GM19395 (cell line): ENCODE measurements around the gene CREB1.
A peak's percentile ranks its signal among the peaks of the same experiment; 100 is the strongest.
"Not testable (repeated sequence)": the region's sequence is repeated elsewhere in the genome, so short reads cannot be mapped to it uniquely, and the experiment has no call there.

Experiments used
- ATAC-seq: cut with Tn5 transposase; IDR thresholded peaks from one replicate; pipeline ENCODE4 v1.9.1; 2021; ENCODE audit warnings: mild to moderate bottlenecking, moderate library complexity; ENCODE audit not compliant: unreplicated experiment

Gene CREB1

DNA sequence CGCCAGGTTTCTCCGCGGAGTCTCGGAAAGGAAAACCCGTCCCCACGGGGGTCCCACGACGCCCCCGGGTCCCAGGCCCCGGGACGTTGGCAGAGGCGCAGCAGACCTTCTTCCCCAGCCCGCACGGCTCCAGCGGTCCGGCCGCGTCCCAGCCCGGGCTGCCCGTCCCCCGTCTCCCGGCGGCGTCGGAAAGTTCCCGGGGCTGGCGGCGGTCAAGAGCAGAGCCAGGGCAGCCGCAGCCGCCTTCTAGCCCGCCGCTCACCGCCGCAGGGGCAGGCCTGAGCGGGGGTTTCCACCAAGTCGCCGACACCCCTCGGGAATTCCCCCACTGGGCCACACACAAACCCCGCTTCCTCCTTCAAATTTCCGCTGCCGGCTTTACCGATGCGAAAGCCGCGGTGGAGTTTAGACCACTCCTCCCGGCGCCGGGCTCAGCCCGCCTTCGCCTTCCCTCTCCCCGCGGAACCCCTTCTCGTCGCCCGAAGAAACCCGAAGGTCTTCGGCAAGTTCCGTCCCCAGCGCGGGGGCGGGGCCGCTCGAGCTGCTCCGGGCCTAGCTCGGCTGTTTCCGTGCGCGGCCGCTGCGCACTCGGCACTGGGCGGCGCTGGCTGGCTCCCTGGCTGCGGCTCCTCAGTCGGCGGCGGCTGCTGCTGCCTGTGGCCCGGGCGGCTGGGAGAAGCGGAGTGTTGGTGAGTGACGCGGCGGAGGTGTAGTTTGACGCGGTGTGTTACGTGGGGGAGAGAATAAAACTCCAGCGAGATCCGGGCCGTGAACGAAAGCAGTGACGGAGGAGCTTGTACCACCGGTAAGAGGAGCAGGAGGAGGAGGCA, at the start of gene CREB1:
Gene CREB1 (plus strand): TSS at position 633 of the 830 bp plus-strand sequence. CDS start 25,674 bp downstream, outside the sequence.
- peak; percentile 84 for ATAC-seq

DNA sequence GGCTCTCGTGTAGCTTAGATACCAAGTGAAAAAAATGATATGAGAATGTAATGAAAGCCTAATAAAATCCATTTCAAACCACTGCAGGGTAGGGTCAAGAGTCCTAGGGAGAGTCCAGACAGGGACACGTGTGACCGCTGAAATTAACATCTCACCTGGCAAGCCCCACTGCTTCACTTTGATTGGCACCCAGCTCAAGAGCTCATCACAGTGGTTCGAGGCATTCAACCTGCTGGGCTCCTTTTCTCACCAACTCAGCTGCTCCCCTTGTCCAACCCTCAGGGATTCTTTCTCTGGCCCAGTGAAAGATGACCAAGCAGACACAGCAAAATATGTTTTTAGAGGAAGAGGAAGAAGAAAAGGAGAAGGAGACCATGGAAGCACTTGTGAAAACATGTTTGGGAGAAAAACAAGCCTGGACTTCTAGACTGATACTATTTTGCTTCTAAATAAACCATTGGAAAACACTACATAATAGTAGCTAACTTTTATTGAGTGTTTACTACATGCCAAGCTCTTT, 49.2 kb upstream of the CREB1 start:
- ATAC-seq = no peak

GRCh38 chr2:207481924-207482323, 47.8 kb upstream of the CREB1 start:
- no peak for ATAC-seq

- ATAC-seq = no peak
These were observed 47.1 kb upstream of the CREB1 start for GRCh38 chr2:207482630-207483029.

- ATAC-seq = no peak
These were observed 46.7 kb upstream of the CREB1 start for GRCh38 chr2:207483066-207483465.

DNA sequence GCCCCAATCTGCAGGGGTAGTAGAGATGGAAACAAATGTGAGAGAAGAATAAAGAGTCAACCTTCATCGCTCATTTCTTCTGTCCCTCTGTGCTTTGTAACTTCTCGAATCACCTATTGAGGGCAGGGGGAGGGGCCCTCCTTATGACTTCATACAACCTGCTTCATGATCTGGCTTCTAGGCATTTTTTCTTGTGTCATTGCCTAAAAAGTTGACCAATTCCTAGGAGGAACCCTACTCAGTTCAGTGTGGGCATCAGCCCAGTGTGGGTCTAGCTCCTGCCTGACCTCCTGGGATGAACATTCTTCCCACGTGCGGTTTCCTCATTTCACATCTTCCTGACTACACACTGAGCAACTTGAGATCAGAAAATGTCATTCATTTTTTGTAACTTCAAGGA, 46.3 kb upstream of the CREB1 start:
- no peak for ATAC-seq

DNA sequence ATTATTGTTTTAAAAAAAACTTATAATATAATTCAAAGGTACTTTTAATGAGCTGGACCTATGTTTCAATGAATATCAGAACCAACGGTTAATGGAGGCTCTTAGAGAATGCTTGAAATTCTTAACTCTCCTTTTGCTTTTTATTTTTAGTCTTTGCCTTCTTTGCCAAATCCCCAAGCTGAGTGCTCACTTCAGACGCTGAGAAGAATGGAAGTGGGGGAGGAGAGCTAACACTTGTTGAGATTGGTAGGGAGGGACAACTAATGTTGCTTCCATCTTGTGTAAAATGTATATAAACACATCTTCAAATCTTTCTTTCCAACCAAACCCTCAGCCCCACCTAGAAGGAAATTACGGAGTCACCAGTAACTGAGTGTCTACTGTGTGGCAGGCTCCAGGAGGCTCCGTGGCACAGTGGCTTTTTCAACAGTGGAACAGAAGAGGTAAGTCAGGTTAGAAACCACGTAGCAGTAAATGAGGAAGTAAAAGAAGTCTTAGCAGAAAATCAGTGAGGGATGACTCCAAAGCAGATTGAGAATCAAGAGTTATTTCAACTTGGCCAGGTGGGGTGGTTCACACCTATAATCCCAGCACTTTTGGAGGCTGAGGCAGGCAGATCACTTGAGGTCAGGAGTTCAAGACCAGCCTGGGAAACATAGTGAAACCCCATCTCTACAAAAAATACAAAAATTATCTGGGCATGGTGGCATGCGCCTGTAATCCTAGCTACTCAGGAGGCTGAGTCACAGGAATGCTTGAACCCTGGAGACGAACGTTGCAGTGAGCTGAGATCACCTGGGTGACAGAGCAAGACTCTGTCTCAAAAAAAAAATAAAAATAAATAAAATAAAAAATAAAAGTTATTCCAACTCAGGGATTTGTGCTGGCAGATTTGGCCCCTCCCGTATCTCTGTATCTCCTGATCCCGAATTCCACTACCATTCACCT, 45.0 kb upstream of the CREB1 start:
- ATAC-seq = peak; percentile 92

DNA sequence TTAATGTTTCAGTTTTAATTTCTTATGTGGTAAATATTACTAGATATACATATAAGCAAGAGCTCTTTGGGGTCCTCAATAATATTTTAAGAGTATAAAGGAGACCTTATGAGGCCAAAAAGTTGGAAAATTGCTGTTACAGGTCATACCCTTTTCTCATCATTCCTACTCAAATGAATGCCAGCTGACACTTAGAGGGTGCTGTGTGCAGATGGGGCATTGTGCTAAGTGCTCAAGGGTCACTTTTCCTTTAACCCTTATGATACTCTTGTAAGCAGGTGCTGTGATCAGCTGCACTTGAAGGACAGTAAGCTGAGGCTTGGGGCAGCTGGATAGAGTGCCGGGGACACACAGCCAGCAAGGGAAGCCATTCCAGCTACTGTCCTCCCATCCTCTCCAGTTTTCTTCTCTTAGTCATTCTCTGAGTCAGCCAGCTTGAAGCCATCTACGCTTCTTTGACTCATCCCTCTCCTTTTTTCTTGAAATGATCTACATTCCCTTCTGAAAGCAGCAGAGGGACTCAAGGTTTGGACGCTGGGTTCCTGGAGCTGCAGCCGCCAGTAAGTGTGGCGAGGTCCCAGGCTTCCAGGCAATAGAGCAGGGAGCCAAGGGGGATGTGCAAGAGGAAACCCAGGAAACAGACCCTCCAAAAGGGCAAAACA, 42.0 kb upstream of the CREB1 start:
- ATAC-seq = no peak

- no peak for ATAC-seq
These were observed 40.5 kb upstream of the CREB1 start for GRCh38 chr2:207489251-207489650.

- ATAC-seq = no peak
These were observed 39.3 kb upstream of the CREB1 start for GRCh38 chr2:207490441-207490840.

- ATAC-seq = no peak
These were observed 38.7 kb upstream of the CREB1 start for GRCh38 chr2:207491086-207491485.

- ATAC-seq = no peak
These were observed 37.8 kb upstream of the CREB1 start for GRCh38 chr2:207491956-207492355.

- no peak for ATAC-seq
These were observed 37.3 kb upstream of the CREB1 start for GRCh38 chr2:207492461-207492860.

GRCh38 chr2:207494137-207494536, 35.6 kb upstream of the CREB1 start:
- ATAC-seq = no peak

DNA sequence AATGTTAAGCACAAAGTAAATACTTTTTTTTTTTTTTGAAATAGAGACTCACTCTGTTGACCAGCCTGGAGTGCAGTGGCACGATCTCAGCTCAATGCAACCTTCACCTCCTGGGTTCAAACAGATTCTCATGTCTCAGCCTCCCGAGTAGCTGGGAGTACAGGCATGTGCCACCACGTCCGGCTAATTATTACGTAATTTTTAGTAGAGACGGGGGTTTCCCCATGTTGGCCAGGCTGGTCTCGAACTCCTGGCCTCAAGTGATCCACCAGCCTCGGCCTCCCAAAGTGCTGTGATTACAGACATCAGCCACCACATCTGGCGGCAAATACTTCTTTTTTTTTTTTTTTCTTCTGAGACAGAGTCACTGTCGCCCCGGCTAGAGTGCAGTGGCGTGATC, 32.8 kb upstream of the CREB1 start:
- not testable (repeated sequence) for ATAC-seq

GRCh38 chr2:207497596-207497995, 32.2 kb upstream of the CREB1 start:
- no peak for ATAC-seq

- no peak for ATAC-seq
These were observed 31.3 kb upstream of the CREB1 start for GRCh38 chr2:207498427-207498826.

DNA sequence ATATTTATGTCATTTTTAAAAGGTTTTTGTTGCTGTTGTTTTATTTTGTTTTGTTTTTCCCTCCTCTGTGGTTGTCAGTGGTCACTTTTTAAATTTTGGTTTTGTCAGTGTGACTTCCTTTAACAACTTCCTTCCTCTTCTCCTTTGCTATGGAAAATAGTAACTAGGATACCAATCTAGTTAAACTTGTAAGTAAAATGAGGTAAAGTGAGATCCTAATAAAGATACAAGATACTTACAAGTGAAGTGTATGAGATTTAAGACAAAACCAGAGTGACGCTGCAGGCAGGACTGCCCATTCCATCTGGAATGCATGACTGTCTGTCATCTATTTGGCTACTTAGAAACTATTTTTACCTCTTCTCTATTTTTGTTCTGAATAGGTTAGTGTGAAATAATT, 30.6 kb upstream of the CREB1 start:
- ATAC-seq = no peak

DNA sequence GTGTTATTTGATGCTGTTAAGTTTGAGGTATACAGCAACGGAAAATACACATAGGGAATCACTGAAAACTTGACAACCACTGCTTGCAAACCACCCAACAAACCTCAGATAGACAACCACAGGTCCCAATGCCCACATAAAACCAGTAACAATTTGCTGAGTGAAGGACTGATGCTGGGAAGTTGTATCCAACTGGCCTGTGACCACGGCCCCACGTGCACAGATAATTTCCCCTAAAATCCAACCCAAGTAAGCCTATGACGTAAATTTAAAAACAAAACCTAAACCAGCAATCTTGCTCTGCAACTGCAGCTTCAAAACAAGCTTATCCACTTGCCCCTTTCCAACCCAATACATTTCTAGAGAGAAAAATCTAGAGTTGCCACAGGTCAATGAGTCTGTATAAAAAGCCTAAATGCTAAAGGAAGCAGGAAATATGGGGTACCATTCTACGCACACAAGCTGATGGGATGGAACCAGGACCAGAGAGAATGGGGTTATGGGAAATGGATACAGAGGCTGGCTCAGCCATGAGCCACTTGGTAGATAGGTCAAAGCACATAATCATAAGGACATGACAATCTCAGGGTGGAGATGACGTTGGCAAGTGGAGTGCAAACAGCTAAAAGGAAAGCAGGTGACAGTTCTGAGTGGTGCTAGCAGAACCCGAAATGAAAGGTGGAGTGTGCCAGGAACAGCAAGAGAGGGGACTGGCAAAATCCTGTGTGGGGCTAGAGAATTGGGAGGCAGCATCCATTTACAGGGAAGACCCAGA, 27.8 kb upstream of the CREB1 start:
- no peak for ATAC-seq

- peak; percentile 64 for ATAC-seq
These were observed 27.1 kb upstream of the CREB1 start for GRCh38 chr2:207502577-207503198.
